HepG2 (cell line): ENCODE results near the gene ZNF618. TPM values are rescaled to one million over a fixed set of nuclear protein-coding genes. Genes with fewer than 3 reads are reported as not detected.

Source experiments
- AGO2 ChIP-seq: fragments of 200-400 bp; formaldehyde crosslinking; optimal IDR thresholded peaks from 2 replicates; pipeline ENCODE3; 2017; ENCODE audit warnings: mild to moderate bottlenecking, low read depth, low read length, moderate library complexity
- CBX1 ChIP-seq: IDR thresholded peaks from one replicate; pipeline ENCODE4 v1.6.1; 2016; ENCODE audit warnings: antibody characterized with exemption, low read depth
- DZIP1 ChIP-seq: sonication (generic); formaldehyde crosslinking; IDR thresholded peaks from 2 replicates; pipeline ENCODE4 v1.5.0; 2020; ENCODE audit warnings: mild to moderate bottlenecking, missing genetic modification reagents
- ESRRA ChIP-seq: sonication (generic); formaldehyde crosslinking; IDR thresholded peaks from 2 replicates; pipeline ENCODE4 v1.5.1; 2020; ENCODE audit warnings: mild to moderate bottlenecking, low read depth, missing genetic modification reagents
- FOSL2 ChIP-seq: sonication (generic); formaldehyde crosslinking; IDR thresholded peaks from 2 replicates; pipeline ENCODE4 v1.4.0; 2020; ENCODE audit warnings: missing genetic modification reagents
- HDAC2 ChIP-seq: sonication (generic); formaldehyde crosslinking; IDR thresholded peaks from 2 replicates; pipeline ENCODE4 v1.4.0; 2020; ENCODE audit warnings: missing genetic modification reagents
- KLF16 ChIP-seq, 2 experiments: sonication (generic) in 1 of 2; formaldehyde crosslinking in 1 of 2; IDR thresholded peaks; 2 replicates each; pipeline versions ENCODE4 v1.6.1 to v1.8.0; 2016 to 2023; ENCODE audit warnings: missing genetic modification reagents in 2 of 2, missing compliant biosample characterization in 1 of 2
- NCOA2 ChIP-seq: sonication (generic); formaldehyde crosslinking; IDR thresholded peaks from 2 replicates; pipeline ENCODE4 v1.8.0; 2022; ENCODE audit warnings: inconsistent platforms
- NCOR1 ChIP-seq: fragments of 200-600 bp; sonication (generic); IDR thresholded peaks from 2 replicates; pipeline ENCODE4 v1.7.0; 2017; ENCODE audit warnings: antibody characterized with exemption, low read length, borderline replicate concordance
- NFKBIZ ChIP-seq: IDR thresholded peaks from 2 replicates; pipeline ENCODE4 v1.6.1; 2018; ENCODE audit warnings: missing genetic modification reagents, missing compliant biosample characterization
- POGK ChIP-seq: sonication (generic); formaldehyde crosslinking; conservative IDR thresholded peaks from 2 replicates; pipeline ENCODE4 v1.8.0; 2022; ENCODE audit warnings: mild to moderate bottlenecking, moderate library complexity, missing genetic modification reagents
- SSRP1 ChIP-seq: IDR thresholded peaks from 2 replicates; pipeline ENCODE4 v1.6.1; 2016; ENCODE audit warnings: control low read depth
- TARDBP ChIP-seq: sonication (generic); formaldehyde crosslinking; IDR thresholded peaks from 2 replicates; pipeline ENCODE4 v1.8.0; 2022; ENCODE audit warnings: mild to moderate bottlenecking, missing genetic modification reagents
- TP53 ChIP-seq: sonication (generic); formaldehyde crosslinking; conservative IDR thresholded peaks from 2 replicates; pipeline ENCODE4 v1.4.0; 2020; ENCODE audit warnings: missing genetic modification reagents
- ZEB1 ChIP-seq: IDR thresholded peaks from 2 replicates; pipeline ENCODE4 v1.6.1; 2012; ENCODE audit warnings: mild to moderate bottlenecking, low read depth, inconsistent platforms; ENCODE audit not compliant: insufficient replicate concordance
- ZNF121 ChIP-seq: sonication (generic); formaldehyde crosslinking; IDR thresholded peaks from 2 replicates; pipeline ENCODE4 v1.5.0; 2020; ENCODE audit warnings: mild to moderate bottlenecking, missing genetic modification reagents
- ZNF337 ChIP-seq: sonication (generic); formaldehyde crosslinking; IDR thresholded peaks from 2 replicates; pipeline ENCODE4 v1.5.1; 2020; ENCODE audit warnings: missing genetic modification reagents, low read depth, mild to moderate bottlenecking, borderline replicate concordance
- ZNF468 ChIP-seq: sonication (generic); formaldehyde crosslinking; IDR thresholded peaks from 2 replicates; pipeline ENCODE4 v1.8.0; 2022; ENCODE audit warnings: mild to moderate bottlenecking, moderate library complexity, missing genetic modification reagents
- ZNF496 ChIP-seq: sonication (generic); formaldehyde crosslinking; IDR thresholded peaks from 2 replicates; pipeline ENCODE4 v1.8.1; 2023; ENCODE audit warnings: mild to moderate bottlenecking, moderate library complexity, missing genetic modification reagents; ENCODE audit not compliant: insufficient replicate concordance
- ZNF562 ChIP-seq: sonication (generic); formaldehyde crosslinking; IDR thresholded peaks from 2 replicates; pipeline ENCODE4 v1.8.0; 2022; ENCODE audit warnings: missing genetic modification reagents, borderline replicate concordance
- ZNF576 ChIP-seq: sonication (generic); formaldehyde crosslinking; IDR thresholded peaks from 2 replicates; pipeline ENCODE4 v1.4.0; 2020; ENCODE audit warnings: mild to moderate bottlenecking, missing genetic modification reagents
- ZNF644 ChIP-seq: IDR thresholded peaks from 2 replicates; pipeline ENCODE4 v1.6.1; 2016; ENCODE audit warnings: low read depth
- ZNF660 ChIP-seq: sonication (generic); formaldehyde crosslinking; IDR thresholded peaks from 2 replicates; pipeline ENCODE4 v1.5.1; 2020; ENCODE audit warnings: mild to moderate bottlenecking, low read depth, missing genetic modification reagents, borderline replicate concordance
- ZNF773 ChIP-seq: sonication (generic); formaldehyde crosslinking; IDR thresholded peaks from 2 replicates; pipeline ENCODE4 v1.4.0; 2020; ENCODE audit warnings: missing genetic modification reagents, borderline replicate concordance
- ZNF839 ChIP-seq: sonication (generic); formaldehyde crosslinking; IDR thresholded peaks from 2 replicates; pipeline ENCODE4 v1.4.0; 2020; ENCODE audit warnings: missing genetic modification reagents, mild to moderate bottlenecking, borderline replicate concordance
- polyA plus RNA-seq, 8 experiments: library from polyadenylated mRNA; depleted of rRNA in 3 of 8; stranded (reverse) in 7 of 8; unstranded in 1 of 8; fragments of >200 nt; fragmentation: Illumina TruSeq in 4 of 8; extraction: Trizol in 4 of 8; gene quantifications; 2 replicates each; pipeline versions ENCODE4 v1.2.1 to v1.2.3, GENCODE V29; 2011 to 2016; ENCODE audit warnings: low read depth in 4 of 8, missing spikeins in 1 of 8, mixed read lengths in 1 of 8; ENCODE audit not compliant: insufficient read depth in 1 of 8
- total RNA-seq, 5 experiments: library from RNA; depleted of rRNA; stranded (reverse); fragments of >200 nt; fragmentation: Illumina TruSeq; extraction: Trizol; gene quantifications; 2 replicates each; pipeline ENCODE4 v1.2.3, GENCODE V29; 2016; ENCODE audit warnings: low read depth in 1 of 5

ZNF618 gene
- total and polyA plus RNA-seq, 2 of the 13 experiments (the other 11 are each of a cell fraction or from before 2014, with no cell fraction given): 0.07 TPM

GRCh38 chr9:114070188-114071103, 194.3 kb downstream of the ZNF618 start (continued):
- no peak for TF ChIP-seq DZIP1 (CRISPR knock-in tag)
- TF ChIP-seq ZNF468 (CRISPR knock-in tag): no peak
- no peak for TF ChIP-seq CBX1
- no peak for TF ChIP-seq ZNF644 (CRISPR knock-in tag)
- TF ChIP-seq ZEB1: no peak
- no peak for TF ChIP-seq FOSL2 (CRISPR knock-in tag)
- no peak for TF ChIP-seq NCOR1
- TF ChIP-seq NFKBIZ (CRISPR knock-in tag): no peak
- TF ChIP-seq SSRP1 (CRISPR knock-in tag): peak; percentile 58; the same call in 1 of the 2 replicates
- no peak for TF ChIP-seq KLF16 (CRISPR knock-in tag; IDR thresholded peaks at IDR 0.05)
- no peak for TF ChIP-seq ESRRA
- no peak for TF ChIP-seq HDAC2 (CRISPR knock-in tag)
- no peak for TF ChIP-seq TARDBP (CRISPR knock-in tag)
- TF ChIP-seq ZNF839 (CRISPR knock-in tag): no peak
- TF ChIP-seq ZNF576 (CRISPR knock-in tag): no peak
- no peak for TF ChIP-seq ZNF562
- no peak for TF ChIP-seq ZNF337 (CRISPR knock-in tag)
- TF ChIP-seq ZNF121 (CRISPR knock-in tag): no peak
- TF ChIP-seq NCOA2: no peak
- TF ChIP-seq POGK: no peak
- TF ChIP-seq ZNF660 (CRISPR knock-in tag): no peak
- TF ChIP-seq ZNF773: no peak
- no peak for TF ChIP-seq TP53 (CRISPR knock-in tag)
- TF ChIP-seq ZNF496: no peak
- TF ChIP-seq AGO2: peak; percentile 98
